HepG2 (cell line): Measurements from ENCODE around the gene MAOB.

ENCODE experiments used
- DPF2 ChIP-seq: sonication (generic); formaldehyde crosslinking; IDR thresholded peaks from 2 replicates; pipeline ENCODE4 v1.4.0; 2020; ENCODE audit warnings: mild to moderate bottlenecking, low read depth, missing genetic modification reagents, borderline replicate concordance
- ELF4 ChIP-seq: sonication (generic); formaldehyde crosslinking; IDR thresholded peaks from 2 replicates; pipeline ENCODE4 v1.5.0; 2020; ENCODE audit warnings: missing genetic modification reagents, mild to moderate bottlenecking, moderate library complexity, borderline replicate concordance
- NFE2 ChIP-seq: sonication (generic); formaldehyde crosslinking; IDR thresholded peaks from 2 replicates; pipeline ENCODE4 v1.4.0; 2020; ENCODE audit warnings: missing genetic modification reagents
- NFKB2 ChIP-seq: sonication (generic); formaldehyde crosslinking; IDR thresholded peaks from 2 replicates; pipeline ENCODE4 v1.4.0; 2020; ENCODE audit warnings: missing genetic modification reagents, borderline replicate concordance
- PAWR ChIP-seq: sonication (generic); formaldehyde crosslinking; IDR thresholded peaks from 2 replicates; pipeline ENCODE4 v1.4.0; 2020; ENCODE audit warnings: missing genetic modification reagents, mild to moderate bottlenecking, borderline replicate concordance
- POLR2AphosphoS5 ChIP-seq: IDR thresholded peaks from 2 replicates; pipeline ENCODE4 v1.6.1; 2012; ENCODE audit warnings: low read depth, low read length
- YY1 ChIP-seq: IDR thresholded peaks from 2 replicates; pipeline ENCODE4 v1.6.1; 2011; ENCODE audit warnings: low read length, low read depth, moderate library complexity, mild to moderate bottlenecking; ENCODE audit not compliant: insufficient read depth, insufficient replicate concordance
- ZNF138 ChIP-seq: sonication (generic); formaldehyde crosslinking; IDR thresholded peaks from 2 replicates; pipeline ENCODE4 v1.5.0; 2020; ENCODE audit warnings: mild to moderate bottlenecking, low read depth, missing genetic modification reagents
- ZNF274 ChIP-seq: sonication (generic); formaldehyde crosslinking; IDR thresholded peaks from 2 replicates; pipeline ENCODE4 v1.5.1; 2020; ENCODE audit warnings: mild to moderate bottlenecking, missing genetic modification reagents
- ZNF331 ChIP-seq: sonication (generic); formaldehyde crosslinking; IDR thresholded peaks from 2 replicates; pipeline ENCODE4 v1.4.0; 2020; ENCODE audit warnings: missing genetic modification reagents
- ZNF660 ChIP-seq: sonication (generic); formaldehyde crosslinking; IDR thresholded peaks from 2 replicates; pipeline ENCODE4 v1.5.1; 2020; ENCODE audit warnings: mild to moderate bottlenecking, low read depth, missing genetic modification reagents, borderline replicate concordance
- ZNF776 ChIP-seq: sonication (generic); formaldehyde crosslinking; IDR thresholded peaks from 2 replicates; pipeline ENCODE4 v1.4.0; 2020; ENCODE audit warnings: mild to moderate bottlenecking, missing genetic modification reagents
- TF ChIP-seq, protein P1 (sequence below): sonication (generic); formaldehyde crosslinking; IDR thresholded peaks from 2 replicates; pipeline ENCODE4 v1.5.0; 2020; ENCODE audit warnings: mild to moderate bottlenecking, missing genetic modification reagents, moderate library complexity

DNA sequence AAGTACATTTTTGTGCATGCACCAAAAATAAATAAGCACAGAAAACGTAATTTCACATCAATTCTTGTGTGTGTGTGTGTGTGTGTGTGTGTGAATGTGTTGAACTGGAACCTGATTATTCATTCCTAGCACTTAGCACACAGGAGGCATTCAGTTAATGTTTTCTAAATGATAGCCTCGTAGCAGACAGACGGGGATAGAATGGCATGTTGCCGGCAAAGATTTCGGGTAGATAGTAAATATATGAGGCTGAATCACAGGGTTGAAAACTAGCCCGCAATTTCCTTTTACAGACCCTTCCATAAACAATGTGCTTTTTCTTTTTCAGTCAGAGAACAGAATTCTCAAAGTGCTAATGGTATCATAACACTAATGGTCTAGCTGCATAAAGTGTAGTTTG is 13.5 kb downstream of the MAOB start:
- TF ChIP-seq DPF2 = no peak
- TF ChIP-seq, protein P1, sequence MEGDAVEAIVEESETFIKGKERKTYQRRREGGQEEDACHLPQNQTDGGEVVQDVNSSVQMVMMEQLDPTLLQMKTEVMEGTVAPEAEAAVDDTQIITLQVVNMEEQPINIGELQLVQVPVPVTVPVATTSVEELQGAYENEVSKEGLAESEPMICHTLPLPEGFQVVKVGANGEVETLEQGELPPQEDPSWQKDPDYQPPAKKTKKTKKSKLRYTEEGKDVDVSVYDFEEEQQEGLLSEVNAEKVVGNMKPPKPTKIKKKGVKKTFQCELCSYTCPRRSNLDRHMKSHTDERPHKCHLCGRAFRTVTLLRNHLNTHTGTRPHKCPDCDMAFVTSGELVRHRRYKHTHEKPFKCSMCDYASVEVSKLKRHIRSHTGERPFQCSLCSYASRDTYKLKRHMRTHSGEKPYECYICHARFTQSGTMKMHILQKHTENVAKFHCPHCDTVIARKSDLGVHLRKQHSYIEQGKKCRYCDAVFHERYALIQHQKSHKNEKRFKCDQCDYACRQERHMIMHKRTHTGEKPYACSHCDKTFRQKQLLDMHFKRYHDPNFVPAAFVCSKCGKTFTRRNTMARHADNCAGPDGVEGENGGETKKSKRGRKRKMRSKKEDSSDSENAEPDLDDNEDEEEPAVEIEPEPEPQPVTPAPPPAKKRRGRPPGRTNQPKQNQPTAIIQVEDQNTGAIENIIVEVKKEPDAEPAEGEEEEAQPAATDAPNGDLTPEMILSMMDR = no peak
- no peak for TF ChIP-seq NFKB2
- no peak for TF ChIP-seq ZNF274
- TF ChIP-seq ZNF138 (CRISPR knock-in tag) = no peak
- TF ChIP-seq ZNF776 = no peak
- TF ChIP-seq ELF4 = no peak
- no peak for TF ChIP-seq POLR2AphosphoS5
- TF ChIP-seq ZNF331 = no peak
- no peak for TF ChIP-seq YY1
- no peak for TF ChIP-seq ZNF660 (CRISPR knock-in tag)
- TF ChIP-seq PAWR = no peak
- TF ChIP-seq NFE2 = no peak
